COR-L47 (cell line): ENCODE measurements around the gene RFX1.

Source experiments
- DNase-seq: peaks from one replicate; lab custom pipeline; 2025; lab: John Stamatoyannopoulos, UW

The RFX1 gene

DNA sequence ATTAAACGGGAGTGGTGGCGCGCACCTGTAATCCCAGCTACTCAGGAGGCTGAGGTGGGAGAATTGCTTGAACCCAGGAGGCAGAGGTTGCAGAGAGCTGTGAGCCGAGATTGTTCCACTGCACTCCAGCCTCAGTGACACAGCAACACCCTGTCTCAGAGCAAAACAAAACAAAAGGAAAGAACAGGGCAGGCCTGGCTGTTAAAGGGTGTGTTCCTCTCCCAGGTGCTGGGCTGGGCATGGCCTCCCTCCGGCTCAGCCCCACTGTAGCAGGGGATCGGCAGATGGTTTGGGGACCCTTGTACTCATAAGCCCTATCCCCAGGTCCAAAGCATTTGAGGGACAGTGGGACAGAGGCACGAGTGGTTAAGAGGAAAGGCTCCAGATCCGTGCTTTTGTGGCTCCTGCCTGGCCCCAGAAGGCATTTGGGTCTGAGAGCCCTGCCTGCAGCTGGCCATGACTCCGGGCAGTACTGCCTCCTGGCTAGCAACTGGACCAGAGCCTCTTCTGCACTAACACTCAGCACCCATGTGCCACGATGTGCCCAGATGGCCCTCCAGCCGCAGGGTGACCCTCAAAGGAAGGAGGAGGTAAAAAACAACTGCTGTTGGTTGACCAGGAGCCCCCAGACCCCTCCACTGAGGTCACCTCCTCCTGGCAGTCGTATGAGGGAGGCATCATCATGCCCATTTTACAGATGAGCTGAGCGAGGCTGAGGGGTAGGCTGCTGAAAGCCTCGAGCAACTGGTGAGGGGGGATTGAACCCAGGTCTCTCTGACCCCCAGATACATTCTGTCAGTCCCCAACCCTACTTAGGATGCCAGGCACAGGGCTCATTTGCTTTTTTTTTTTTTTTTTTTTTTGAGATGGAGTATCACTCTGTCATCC, 10.0 kb downstream of the RFX1 start:
- DNase-seq = no peak

DNA sequence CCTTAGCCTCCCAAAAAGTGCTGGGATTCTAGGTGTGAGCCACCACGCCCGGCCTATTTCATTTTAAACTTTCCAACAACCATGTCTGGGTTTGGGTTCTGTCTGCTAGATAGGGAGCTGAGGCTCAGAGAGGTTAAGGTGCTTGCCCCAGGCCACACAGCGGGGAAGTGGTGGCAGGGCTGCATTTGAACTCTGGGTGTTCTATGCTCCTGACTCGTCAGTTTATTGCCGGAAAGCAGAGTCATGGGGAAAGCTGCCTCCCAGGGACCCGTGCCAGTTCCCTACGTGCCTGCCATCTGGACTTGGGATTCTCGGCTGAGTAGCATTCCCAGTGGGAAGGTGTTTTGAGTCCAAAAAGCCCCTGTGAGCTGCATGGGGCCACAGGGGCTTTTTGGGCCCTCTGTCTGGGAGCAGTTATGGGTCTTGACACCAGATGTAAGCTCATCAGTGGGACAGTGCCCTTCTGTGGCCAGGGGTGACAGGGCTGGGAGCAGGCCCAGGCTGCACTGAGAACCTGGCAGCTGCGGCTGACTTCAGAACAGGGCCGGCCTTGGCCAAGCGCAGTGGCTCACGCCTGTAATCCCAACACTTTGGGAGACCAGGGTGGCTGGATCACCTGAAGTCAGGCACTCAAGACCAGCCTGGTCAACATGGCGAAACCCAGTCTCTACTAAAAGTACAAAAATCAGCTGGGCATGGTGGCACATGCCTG, 10.9 kb downstream of the RFX1 start:
- no peak for DNase-seq

DNA sequence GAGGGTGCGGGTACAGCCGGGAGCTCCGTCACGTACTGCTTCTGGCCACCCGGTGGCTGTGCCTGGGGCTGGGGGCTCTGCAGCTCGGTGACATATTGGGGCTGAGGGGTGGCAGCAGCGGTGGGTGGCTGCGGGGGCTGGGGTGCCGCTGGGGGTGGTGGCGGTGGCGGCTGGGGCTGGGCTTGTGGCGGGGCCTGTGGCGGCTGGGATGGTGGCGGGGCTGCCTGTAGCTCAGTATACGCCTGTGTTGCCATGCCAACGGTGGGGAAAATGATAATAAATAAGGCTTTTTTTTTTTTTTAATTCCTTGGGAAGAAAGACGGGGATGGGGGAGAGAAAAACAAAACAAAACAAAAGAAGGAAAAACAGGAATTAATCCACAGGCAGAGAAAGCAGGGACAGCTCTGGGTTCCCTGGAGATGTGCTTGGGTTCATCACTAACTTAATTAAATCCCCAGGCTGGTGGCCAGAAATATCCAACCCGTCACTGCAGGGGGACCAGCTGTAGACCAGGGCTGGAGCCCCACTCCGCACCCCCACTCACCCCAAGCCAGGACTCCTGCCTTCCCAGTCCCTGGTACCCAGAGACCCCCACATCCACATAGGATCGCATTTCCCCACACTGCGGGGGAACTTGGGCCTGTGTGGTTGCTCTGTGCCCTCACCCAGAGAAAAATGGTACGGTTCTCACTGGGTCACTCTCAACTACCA, 12.4 kb downstream of the RFX1 start:
- DNase-seq = no peak

- no peak for DNase-seq
Measured at GRCh38 chr19:13992025-13992424, 14.1 kb downstream of the RFX1 start.

GRCh38 chr19:13990085-13990484, 16.0 kb downstream of the RFX1 start:
- DNase-seq = no peak

DNA sequence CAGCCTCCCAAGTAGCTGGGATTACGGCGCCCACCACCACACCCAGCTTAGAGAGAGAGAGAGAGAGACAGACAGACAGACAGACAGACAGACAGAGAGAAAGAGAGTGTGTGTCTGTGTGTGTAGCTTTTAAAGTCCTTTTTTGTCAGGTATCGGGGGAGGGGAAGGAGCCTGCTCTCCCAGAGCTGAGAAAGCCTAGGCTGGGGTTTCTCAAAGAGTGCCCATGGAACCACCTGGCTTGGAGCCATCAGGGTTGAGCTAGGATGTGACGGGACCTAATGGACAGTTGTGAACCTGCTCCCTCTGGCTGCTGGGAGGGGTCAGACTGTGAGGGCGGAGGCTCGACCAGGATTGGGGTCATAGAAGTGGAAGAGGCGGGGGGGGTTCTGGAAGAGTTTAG, 16.6 kb downstream of the RFX1 start:
- DNase-seq = no peak

- no peak for DNase-seq
Measured at GRCh38 chr19:13987101-13987890, 18.8 kb downstream of the RFX1 start.

DNA sequence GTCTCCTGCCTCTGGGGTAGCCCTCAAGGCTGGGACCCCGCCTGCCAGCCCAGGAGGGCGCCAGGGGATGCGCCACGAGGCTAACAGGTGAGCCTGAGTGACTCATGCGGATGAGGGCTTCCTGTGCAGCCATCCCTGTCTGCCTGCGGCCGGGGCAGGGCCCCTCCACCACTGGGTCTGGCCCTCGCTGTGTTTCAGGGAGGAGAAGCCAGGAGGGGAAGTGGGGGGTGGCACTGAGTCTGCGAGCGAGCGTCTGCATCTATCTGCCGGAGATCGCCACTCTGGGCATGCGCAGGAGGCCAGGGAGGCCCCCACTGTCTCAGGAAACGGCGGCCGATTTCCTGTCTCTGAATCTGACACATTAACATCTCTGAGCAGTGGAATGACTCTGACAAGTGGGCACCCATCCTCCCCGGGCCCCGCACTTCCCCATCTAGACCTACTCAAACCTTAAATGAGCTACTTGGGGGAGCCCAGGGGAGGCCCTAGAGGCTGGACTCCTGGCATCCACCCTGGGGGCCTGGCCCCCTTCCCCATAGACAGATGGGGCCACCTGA, 19.7 kb downstream of the RFX1 start:
- DNase-seq = peak; percentile 87

DNA sequence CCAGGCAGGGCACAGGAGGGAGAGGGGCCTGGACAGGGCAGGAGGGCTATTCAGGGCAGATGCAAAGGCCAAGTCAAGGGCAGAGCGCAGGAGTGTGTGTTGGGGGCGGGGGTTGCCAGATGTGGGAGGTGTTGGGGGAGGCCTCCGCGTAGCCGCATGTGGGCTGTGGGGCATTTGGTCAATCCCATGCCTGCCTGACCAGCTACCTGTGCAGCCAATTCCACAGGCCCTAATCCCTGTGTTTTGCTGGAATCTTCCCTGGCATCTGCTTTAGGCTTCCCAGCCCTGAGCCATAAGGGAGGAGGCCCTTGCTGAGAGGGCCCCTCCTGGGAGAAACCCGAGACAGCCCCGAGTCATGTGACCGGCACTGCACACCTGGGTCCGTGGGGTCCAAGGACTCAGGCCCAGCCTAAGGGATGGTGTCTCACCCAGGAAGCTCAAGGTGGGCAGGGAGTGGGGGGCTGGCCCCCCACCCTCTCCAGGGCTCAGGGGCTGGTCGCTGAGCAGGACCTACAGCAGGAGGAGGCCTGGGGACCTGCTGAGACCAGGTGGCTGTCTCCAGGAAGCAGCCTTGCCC, 20.3 kb downstream of the RFX1 start:
- peak; percentile 67 for DNase-seq

DNA sequence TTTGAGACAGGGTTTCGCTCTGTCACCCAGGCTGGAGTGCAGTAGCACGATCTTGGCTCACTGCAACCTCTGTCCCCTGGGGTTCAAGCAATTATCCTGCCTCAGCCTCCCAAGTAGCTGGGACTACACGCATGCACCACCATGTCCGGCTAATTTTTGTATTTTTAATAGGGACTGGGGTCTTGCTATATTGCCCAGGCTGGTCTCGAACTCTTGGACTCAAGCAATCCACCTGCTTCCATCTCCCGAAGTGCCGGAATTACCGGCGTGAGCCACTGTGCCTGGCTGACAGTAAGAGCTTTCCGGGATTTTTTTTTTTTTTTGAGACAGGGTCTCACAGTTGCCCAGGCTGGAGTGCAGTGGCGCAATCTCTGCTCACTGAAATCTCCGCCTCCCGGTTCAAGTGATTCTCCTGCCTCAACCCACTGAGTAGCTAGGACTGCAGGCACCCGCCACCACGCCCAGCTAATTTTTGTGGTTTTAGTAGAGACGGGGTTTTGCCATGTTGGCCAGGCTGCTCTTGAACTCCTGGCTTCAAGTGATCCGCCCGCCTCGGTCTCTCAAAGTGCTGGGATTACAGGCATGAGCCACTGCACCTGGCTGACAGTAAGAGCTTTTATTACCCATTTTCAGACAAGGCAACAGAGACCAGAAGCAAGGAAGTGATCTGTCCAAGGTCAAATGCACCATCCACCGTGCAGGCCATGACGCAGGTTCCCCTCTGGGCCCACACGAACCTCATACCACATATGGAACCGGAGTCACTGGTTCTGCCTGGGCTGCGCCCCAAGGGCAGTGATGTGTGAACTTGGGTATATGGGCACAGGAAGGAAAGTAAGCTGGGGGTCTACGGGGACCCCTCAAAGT, 21.0 kb downstream of the RFX1 start:
- no peak for DNase-seq

DNA sequence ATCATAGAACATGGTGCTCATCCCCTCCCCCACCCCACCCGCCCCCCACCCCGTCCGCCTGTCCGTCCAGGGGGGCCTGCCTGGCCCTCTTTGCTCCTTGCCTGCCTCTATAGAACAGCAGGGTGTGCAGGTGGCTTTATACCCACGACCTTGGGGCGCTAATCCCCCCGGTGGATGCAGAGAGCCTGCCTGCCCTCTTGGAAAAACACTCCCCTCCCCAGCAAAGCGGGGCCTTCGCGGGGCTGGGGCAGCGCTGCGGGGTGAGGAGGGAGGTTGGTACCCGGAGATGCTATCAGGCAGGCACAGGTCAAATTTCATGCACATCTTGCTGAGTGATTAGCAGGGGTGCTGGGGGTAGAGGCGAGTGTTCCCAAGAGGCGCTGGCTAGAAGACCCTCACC, 21.9 kb downstream of the RFX1 start:
- peak; percentile 11 for DNase-seq

DNA sequence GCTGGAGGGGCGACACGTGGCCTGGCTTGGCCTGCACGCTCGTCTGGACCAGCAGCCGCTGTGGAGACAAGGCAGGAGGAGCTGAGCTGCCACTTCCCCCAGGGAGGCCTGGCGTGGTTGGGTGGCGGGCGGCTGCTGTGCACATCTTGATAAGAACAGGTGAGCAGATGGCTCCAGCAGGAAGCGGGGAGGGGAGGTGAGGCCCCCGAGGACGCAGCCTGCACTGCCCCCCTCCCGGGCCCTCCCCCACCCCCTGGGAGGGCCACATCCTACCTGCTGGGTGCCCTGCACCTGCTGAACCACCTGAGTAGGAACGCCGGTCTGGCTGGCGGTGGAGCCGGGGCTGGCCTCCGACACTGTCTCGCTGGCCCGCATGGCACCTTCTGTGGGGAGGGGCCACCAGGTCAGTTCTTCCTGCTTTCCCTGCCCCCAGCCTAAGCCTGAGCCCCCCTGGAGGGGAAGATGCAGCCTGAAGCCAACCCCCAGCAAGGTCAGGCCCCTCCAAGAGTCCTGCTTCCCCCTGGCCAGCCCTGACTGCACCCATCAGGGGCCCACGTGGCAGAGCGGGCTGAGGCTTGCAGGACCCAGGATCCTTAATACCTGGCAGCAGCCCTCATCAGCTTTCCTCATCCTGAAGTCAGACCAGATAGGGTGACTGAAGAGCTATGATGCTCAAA, 22.8 kb downstream of the RFX1 start:
- DNase-seq = peak; percentile 92

DNA sequence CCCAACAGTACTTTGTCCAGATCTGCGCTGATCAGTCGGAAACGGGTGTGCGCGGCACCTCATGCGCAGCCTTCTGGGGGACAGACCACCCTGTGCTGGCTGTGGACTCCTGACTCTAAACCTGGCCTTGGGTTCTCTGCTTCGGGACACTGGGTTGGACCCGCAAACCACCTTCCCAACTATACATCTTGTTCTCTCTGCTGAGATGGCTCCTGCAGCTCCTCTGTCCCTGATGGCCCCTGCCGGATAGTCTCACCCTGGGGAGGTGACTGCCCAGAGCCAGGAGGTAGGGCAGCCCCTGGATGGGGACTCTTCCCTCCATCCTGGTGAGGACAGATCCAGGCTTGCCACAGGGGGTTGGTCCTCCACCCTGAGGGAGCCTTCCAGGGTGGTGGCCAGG, 23.3 kb downstream of the RFX1 start:
- no peak for DNase-seq

DNA sequence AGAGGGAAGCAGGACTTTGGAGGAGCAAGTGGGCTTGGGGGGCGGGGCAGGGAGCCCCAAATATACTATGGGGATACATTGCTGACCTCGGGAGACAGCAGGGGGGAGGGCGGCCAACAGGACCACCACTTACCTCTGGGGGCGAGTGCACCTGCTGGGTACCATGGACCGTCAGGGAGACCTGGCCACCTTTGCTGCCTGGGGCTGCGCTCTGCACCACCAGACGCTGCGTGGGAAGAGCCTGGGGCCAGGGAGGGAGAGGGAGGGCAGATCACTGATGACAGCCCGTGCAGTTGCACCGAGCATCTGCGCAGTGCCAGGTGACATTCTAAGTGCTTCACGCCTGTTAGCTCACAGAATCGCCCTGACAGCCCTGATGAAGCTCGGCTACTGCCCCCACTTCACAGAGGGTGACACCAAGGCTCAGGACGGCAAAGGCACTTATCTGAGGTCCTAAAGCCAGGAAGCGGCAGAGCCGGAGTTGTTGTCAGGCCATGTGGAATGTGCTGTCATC, 24.1 kb downstream of the RFX1 start:
- no peak for DNase-seq

- no peak for DNase-seq
Measured at GRCh38 chr19:13981467-13981866, 24.7 kb downstream of the RFX1 start.

DNA sequence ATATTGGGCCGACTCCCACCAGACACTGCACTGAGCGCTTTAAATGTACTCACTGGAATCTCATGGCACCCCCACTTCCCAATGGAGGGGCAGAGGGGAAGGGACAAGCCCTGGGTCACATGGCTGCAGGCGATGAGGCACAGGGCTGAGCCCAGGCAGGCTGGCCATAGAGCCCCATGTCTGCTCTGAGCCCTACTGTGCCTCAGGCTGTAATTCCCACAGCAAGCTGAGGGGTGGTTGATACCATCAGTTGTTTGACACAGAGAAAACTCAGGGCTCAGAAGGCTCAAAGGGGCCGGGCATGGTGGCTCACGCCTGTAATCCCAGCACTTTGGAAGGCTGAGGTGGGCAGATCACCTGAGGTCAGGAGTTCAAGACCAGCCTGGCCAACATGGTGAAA, 25.1 kb downstream of the RFX1 start:
- DNase-seq = no peak

DNA sequence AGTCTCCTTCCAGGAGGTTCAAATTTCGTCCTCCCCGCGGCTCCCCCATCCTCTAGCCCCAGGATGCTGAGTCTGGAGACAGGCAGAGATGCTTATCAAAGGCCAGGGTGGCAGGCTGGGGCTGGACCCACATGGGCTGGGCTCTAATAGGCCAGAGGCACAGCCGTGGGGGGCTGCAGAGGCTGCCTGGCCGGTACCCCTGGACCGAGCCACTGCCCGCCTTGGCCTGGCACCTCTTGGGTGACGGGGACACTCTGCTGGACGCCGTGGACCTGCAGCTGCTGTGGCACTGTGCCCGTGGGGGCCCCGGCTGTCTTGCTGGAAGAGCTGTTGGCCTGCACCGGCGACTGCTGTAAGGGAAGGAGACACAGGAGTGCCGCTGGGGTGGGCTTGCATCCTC, 25.8 kb downstream of the RFX1 start:
- DNase-seq = no peak

GRCh38 chr19:13979686-13980085, 26.4 kb downstream of the RFX1 start:
- DNase-seq = no peak

DNA sequence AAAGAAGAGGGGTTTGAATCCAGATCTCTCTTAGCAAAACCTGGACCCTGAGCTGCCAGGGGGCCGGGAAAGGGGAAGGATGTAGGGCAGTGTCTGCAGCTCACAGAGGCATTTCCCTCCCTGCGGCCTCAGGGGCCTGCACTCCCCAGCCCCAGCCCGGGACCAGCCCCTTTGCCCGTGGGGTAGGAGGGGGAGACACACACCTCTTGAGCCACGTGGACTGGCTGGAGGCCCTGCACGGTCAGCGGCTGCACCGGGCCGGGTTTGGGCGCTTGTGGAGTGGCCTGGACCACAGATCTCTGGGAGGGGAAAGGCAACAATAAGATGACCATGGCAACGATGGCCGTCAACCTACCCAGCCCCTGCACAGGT, 26.9 kb downstream of the RFX1 start:
- DNase-seq = no peak
